Stimulated activated CD4-positive, alpha-beta T cell treated with anti-CD3 and anti-CD28 coated beads, TNF-alpha, amount 100 ng/mL, for 1 hour (primary cell): ENCODE data around the gene PARD3.

Experiments
- DNase-seq, 3 donors: peaks; one replicate each; pipeline ENCODE4 v3.0.0-alpha.2; 2020; ENCODE audit warnings: low read depth in 3 of 3, low spot score in 1 of 3

PARD3 gene

DNA sequence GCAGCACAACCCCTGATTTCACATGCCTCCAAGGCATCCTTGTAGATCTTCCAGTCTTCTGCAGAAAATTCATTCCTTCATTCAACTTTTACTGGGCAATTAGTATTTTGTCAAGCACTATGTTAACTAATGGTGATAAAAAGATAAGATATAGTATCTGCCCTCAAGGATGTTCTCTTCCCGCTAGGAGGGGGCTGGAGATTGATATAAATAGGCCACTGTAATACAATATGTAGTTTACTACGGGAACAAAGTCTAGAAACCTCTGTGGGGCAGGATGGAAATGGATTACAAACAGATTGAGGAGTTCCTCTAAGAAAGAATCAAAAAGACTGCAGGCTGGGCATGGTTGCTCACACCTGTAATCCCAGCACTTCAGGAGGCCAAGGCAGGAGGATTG is 10.3 kb upstream of the PARD3 start:
- DNase-seq: no peak

DNA sequence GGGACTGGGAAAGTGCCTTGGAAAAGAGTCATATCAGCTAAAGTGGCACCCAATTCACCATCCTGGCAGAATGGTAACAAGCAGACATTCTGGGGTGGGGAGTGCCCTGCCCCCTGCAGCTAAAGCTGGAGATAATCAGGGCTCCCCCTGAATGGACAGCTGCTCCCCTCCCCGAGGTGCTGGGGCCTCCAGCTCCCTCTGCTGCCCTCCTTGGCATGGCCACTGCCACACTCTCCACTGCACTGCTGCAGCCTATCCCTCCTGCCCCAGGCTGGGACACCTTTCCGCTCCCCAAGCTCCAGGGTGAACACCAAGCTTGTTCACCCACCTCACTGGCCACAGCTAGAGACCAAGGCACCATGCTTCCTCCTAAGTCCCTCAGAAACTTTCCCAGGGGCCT is 9.8 kb upstream of the PARD3 start:
- DNase-seq: no peak

DNA sequence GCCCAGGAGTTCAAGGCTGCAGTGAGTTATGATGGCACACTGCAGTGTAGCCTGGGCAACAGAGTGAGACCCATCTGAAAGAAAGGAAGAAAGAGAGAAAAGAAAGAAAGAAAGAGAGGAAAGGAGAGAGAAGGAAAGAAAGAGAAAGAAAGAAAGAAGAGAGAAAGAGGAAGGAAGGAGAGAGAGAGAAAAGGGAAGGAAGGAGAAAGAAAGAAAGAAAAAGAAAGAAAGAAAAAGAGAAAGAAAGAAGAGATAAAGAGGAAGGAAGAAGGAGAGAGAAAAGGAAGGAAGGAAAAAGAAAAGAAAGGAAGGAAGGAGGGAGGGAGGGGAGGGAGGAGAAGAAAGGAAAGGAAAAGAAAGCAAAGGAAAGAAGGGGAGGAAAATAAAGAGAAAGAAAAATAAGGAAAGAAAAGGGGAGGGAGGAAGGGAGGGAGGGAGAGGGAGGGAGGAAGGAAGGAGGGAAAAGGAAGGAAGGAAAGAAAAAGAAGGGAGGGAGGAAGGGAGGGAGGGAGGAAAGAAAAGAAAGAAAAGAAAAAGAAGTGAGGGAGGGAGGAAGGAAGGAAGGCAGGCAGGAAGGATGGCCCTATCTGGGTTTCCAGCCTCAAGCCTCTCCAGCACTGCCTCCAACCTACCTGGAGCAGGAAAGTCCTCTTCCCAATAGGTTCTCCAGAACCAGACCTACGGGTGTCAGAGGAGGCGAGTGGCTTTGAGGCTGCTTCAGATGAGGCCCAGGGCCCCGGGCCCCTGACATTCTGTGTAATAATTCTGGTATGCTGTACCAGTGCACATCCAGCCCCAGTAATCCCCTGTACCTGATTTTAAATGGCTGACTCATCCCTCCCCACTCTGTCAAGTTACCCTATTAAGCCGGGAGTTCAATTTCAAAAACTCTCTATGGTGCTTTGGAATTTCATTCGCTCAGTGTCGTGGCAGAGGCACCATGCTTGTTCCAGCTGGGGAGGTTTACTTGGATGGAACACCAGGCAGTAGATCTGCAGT is 6.8 kb upstream of the PARD3 start:
- DNase-seq: no peak

DNA sequence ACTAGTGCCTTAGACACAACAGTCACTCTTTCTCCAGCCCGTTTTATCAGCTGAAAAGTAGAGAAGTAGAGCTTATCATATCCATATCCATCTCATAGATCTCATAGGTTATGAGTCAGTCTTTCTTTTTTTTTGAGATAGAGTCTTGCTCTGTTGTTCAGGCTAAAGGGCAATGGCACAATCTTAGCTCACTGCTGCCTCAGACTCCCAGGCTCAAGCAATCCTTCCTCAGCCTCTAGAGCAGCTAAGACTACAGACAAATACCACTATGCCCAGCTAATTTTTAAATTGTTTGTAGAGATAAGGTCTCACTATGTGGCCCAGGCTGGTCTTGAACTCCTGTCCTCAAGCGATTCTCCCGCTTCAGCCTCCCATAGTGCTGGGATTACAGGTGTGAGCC is 2.5 kb upstream of the PARD3 start:
- no peak for DNase-seq

DNA sequence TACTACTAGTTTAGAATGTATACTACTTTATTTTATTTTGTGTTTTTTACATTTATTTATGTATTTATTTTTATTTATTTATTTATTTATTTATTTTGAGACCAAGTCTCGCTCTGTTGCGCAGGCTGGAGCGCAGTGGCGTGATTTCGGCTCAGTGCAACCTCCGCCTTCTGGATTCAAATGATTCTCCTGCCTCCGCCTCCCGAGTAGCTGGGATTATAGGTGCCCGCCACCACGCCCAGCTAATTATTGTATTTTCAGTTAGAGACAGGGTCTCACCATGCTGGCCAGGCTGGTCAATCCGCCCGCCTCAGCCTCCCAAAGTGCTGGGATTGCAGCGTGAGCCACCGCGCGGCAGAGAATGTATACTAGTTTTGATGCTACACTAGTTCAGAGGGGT is 2.0 kb upstream of the PARD3 start:
- DNase-seq: no peak

DNA sequence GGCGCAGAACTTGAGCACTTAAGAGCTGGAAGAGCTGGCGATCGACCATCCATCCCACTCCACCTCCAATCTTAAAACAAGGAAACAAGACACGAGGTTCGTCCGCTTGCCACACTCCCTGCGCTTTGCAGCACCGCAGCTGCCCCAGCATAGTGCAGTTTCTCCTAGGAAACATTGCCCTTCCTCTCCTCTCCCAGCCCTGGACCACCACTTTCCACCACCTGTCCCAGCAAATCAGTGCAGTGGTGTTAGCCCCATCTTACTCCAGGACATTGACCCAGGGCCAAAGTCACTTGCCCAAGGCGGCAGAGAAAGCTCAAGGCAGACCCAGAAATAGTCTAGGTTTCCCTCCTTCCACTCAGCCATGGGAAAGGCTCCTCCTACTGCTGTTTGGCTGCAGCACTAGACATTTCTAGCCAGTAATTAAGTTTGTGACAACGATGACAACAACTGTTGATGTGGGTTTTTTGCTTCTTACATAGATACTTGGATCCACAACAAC is 1.5 kb upstream of the PARD3 start:
- DNase-seq: no peak

DNA sequence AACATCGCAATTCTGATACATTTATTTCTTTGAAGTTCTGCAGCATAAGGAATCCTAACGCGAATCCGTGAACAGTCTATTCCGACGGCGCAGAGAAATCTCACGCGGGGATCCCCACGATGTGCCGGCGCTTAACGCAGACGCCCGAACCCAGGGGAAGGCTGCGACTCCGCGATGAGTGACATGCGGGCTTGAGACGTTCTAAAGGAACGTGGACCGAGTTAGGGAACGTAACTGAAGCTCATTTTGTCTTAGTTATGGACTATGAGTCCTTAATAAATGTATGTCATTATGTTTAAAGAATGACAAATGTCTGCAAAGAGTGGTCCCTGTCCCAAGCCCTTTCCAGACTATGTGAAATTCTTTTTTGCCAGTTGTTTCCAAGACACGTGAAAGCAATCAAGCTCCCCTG is 995 bp upstream of the PARD3 start:
- no peak for DNase-seq

DNA sequence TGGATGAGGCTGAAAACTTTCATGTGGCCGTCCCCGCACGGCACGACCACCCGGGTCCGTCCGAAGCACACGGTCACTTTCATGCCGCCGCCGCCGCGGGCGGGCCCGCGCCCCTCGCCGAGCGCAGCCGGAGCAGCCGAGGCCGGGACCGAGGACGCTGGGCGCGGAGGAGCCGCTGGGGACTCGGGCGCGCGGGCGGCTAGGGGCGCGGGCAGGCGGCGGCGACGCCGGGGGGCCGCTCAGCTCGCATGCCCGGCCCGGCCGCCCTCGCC is 247 bp downstream of the PARD3 start:
- no peak for DNase-seq

DNA sequence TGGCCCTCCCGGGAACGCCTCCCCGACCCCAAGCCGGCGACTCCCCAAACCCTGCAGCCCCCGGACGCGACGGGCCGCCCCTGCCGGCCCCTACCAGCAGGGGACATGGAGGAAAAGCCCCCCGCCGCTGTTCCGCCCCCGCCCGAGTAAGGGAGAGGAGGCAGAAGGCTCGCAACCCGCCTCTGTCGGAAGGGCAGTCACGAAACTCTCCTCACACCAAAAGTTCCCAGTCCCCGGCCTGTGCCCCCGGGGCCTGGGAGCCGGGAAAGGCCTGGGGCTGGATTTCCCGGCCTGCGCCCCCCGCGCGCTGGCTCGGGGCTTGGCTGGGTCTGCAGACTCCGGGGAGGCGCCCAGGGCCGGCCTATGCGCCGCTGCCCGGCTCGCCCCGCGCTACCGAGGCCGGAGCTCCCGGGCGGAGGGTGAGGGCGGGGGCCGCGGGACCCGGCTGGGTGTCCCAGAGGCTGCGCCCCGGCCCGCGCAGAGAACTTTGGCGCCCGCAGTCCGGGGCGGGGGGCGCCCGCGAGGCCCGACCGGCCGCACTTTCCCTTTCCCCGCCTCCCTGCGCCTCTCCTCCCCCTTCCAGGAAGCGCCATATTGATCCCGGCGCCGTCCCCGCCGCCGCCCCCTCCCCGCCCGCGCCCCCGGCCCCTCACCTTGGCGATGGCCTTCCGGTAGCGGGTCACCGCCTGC is 728 bp downstream of the PARD3 start:
- DNase-seq: no peak

DNA sequence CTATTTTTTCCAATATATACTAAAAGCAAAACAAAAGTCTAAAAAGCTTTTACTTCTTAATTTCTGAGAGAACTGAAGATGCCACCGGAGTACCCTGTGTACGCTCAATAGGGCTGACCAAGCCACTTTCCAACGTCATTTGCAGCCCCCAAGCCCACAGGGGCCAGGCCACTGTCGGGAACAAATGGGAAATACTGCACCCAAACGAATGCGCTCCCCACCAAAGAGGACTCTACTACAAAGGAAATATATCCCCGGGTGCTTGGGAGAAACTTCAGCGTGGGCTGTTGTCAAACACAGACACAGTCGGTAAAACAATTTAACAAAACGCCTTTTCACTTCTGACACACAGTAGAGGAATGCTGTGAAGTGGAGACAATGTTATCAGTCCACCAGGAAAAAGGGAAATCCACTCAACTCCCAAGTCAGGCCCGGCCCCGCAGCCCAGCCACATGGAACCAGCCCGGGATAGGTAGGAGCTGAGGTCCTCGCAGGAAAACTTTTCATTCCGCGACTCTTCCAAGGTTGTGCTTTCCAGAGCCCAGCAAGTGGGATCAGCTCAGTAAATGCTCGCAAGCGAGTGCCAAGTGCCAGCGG is 1.4 kb downstream of the PARD3 start:
- DNase-seq: no peak

DNA sequence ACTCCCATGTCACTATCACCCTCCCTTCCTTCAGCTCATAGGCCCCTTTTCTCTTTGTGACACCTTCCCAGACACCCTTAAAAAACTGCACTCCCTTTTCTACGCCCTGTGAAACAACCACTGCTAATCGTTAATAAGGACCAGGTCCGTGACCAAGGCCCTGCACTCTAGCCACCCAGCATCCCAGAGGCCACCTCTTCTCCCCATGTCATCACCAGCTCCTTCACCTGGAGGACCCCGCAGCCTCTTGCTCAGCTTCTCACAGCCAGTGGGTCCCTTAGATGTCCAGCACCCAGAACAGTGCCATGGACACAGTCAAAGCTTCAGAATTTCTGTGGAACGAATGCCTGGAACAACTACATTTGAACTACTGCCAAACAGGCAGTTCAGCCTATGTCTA is 2.3 kb downstream of the PARD3 start:
- DNase-seq: no peak

DNA sequence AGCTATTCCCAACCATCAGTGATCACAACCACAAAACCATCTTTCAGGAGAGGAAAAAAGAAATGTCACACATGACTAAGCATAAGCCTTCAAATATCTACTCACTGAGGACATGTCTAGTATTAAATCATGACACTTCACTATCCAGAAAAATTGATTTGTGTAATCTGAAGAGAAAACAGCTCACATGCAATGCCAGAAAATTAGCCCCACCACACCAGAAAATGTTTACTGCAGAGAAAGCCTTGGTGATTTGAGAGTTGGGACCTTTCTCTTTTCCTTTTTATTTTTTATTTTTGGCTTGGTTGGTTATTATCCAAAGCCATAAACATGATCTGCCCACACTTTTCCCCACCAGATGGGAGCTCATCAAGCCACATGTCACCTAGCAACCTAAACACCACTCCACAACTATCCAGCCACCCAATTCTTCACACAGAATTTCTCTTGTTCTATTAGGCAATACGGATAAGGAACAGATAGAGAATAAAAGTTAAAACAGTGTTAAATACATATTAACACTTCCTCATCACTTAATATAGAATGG is 3.1 kb downstream of the PARD3 start:
- DNase-seq: no peak

DNA sequence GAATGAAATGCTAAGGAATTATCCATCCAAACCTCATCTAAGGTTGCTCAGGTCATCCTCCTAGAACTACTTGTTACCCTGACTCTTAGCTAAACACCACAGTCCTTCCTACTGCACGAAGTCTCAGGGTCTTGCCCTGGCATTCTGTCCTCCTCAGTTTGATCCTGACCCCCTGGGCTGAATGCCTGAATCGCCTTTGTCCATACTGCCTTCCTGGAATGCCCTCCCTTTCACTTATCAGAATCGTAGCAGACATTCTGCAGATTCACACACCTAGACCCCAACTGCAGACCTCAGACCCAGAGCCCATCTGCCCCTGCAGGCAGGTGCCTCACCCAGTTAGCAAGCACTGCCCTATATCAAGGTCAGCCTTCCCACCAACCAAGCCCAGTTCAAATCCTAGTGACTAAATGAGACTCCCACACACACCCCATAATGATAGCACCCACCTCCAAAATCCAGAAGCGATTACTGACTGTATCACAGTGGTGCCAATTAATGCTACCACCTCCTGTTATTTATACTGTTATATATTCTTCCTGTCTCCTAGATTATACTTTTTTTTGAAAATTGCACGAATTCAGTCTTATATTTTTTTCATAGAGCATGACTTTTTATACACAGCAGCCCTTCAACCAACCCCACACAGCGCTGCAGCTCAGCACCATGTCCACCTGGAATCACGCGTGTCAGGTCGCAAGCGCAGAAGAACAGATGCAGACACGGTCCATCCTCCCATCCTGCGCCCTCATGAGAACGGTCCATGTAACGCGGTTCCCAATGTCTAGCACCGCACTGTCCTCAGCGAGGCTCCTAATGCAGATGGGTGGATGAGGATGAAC is 3.7 kb downstream of the PARD3 start:
- no peak for DNase-seq

DNA sequence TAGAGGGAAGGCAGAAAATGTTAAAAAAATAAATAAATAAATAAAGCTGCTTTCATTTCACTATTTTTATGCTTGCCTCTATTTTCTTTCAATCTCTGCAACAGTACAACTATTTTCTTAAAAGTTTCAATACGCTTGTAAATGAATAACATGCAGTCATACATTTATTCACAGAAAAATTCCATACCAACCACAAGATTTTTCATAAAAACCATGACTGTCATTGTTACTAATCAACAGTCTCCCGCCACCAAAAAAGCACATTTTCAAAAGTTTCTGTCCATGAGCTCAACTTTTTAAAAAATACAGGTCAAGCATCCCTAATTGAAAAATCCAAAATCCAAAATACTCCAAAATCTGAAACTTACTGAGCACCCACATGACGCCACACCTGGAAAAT is 5.3 kb downstream of the PARD3 start:
- no peak for DNase-seq

DNA sequence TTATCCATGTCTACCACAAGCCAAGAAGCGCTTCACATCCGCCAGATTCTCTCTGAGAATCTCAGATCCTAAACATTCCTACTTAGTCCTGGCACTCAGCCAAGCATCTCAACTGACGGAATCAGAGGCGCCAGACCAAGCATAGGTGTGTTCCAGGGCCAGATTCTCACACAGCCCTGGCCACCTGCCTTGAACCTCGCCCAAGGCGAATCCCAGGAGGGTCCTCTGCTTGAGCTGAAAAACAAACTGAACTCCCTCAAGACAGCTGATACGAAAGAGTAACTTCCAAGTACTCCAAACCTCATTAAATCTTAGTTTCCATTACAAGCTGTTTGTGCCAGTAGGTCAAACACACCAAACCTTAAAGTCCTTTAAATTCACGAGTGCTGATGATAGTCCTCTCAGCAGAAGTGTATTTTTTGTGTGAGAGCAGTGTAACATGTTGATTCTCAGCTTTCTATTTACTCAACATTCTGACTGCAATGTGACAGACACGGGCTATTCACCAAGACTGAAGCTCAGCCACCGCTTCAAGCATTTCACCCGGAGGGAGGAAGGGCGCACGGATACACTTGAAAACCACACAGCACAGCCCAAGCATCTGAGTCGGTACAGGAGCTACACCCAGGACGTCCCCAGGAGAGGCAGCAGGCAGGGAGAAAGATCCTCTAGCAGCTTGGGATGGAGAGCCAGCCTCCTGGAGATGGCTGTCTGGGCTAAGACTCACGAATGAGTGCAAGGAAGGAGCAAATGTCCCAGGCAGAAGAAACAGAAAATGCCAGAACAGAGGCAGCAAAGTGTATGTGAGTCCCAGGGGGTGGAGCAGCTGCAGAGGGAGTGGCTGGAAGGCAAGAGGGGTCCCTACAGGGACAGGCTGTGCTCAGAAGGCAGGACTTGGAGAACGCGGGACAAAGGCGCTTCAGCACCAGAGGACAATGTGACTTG is 6.0 kb downstream of the PARD3 start:
- no peak for DNase-seq

DNA sequence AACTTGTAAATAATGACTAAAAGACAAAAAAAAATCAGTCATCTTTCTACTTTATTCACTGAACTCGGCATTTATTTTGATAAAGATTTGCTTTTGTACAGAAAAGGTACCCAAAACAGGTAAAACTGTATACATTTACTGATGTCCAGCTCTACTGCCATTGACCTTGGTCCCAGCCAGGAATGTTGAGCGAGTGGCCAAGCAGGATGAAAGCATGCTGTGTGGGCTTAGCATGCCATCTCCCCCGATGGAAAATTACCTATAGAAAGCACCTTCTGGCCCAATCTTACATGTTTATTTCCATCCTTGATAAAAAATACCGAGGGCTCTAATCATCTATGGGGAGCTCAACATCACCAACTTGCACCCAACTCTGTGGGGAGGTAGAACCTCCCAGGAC is 6.8 kb downstream of the PARD3 start:
- DNase-seq: no peak

DNA sequence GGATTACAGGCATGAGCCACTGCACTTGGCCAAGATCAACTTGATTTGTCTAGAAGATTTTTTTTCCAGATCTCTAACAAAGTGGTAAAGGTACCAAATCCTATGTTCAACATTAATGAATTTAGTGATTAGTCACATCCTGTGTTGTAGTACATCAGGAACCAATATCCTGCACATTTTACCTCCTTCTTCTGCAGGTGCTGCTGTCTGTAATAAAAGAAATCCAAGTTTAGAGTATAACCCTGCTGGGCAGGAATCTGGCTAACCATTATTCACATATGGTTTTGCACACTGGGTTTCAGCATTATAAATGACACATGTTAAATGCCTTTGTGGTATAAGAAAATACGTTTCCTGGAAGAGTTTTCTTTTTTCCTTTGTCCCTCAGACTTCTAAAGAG is 10.8 kb downstream of the PARD3 start:
- DNase-seq: no peak

DNA sequence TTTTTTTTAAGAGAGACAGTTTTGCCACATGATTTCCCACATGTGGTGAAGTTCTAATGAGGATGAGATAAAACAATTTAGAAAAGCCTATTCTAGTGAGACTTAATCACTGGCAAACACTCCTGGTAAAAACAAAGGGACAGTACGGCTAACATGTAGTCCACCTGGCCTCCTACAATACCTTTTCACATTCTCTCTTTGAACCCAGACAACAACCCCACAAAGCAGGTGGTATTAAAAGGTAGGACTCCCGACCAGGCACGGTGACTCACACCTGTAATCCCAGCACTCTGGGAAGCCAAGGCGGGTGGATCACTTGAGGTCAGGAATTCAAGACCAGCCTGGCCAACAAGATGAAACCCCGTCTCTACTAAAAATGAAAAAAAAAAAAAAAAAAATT is 12.4 kb downstream of the PARD3 start:
- no peak for DNase-seq

DNA sequence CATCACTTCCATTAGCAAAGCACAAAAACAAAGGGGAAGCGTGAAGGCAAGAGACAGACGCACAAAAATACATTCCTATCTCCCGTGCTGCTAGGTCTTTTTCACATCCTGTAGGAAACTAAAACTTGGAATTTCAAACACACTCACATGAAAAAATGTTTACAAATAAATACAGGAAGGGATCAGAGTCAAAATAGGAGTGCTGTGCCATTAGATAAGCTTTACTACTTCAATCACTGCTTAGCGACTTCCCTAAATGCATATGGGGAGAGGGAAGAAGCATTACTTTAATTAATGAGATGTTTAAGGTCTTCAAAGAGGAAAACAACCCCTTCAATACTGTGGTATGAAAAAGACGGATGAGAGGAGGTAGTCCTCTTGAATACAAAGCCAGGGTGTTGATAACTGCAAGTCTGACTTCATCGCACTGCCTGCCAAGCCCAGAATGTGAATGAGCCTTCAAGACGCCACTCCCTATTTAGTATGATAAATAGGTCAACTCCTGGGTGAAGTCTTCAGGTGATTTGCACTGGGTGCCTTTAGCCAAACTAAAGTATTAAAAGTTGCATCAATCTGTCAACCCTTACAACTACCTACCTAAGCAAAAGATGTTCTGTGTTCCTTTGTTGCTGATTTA is 13.9 kb downstream of the PARD3 start:
- DNase-seq: no peak
